K562 (cell line): ENCODE data around the gene UBE2D2. TPM values are rescaled to one million over a fixed set of nuclear protein-coding genes. Genes with fewer than 3 reads are reported as not detected.

Experiments
- HIVEP1 ChIP-seq: fragments of 250-450 bp; sonication (Bioruptor Pico); IDR thresholded peaks from 2 replicates; pipeline ENCODE4 v1.4.0; 2020; ENCODE audit warnings: mild to moderate bottlenecking
- KLF13 ChIP-seq: fragments of 450-650 bp; IDR thresholded peaks from 2 replicates; pipeline ENCODE4 v1.6.1; 2016; ENCODE audit warnings: missing genetic modification characterization, low read depth, mild to moderate bottlenecking, missing compliant biosample characterization, moderate library complexity, borderline replicate concordance
- MAX ChIP-seq: sonication (generic); formaldehyde crosslinking; IDR thresholded peaks from 2 replicates; pipeline ENCODE4 v1.9.0; 2022; ENCODE audit warnings: mild to moderate bottlenecking, missing genetic modification reagents
- PCBP1 ChIP-seq: fragments of 200-400 bp; formaldehyde crosslinking; IDR thresholded peaks from 2 replicates; pipeline ENCODE4 v1.6.1; 2018; ENCODE audit warnings: mild to moderate bottlenecking, low read depth, low read length; ENCODE audit not compliant: poor library complexity, severe bottlenecking
- SIN3B ChIP-seq: fragments of 450-650 bp; IDR thresholded peaks from 2 replicates; pipeline ENCODE4 v1.6.1; 2017; ENCODE audit warnings: low read depth, mild to moderate bottlenecking, moderate library complexity
- THAP12 ChIP-seq: fragments of 250-450 bp; sonication (Bioruptor Pico); IDR thresholded peaks from 2 replicates; pipeline ENCODE4 v1.9.0; 2021; ENCODE audit warnings: mild to moderate bottlenecking, inconsistent platforms
- ZNF263 ChIP-seq: sonication (generic); formaldehyde crosslinking; IDR thresholded peaks from 2 replicates; pipeline ENCODE4 v1.8.0; 2022; ENCODE audit warnings: mild to moderate bottlenecking, missing genetic modification reagents, borderline replicate concordance
- ZNF445 ChIP-seq: fragments of 250-450 bp; sonication (Bioruptor Pico); IDR thresholded peaks from 2 replicates; pipeline ENCODE4 v1.4.0; 2020; ENCODE audit warnings: low read depth, mild to moderate bottlenecking, moderate library complexity
- ZNF518B ChIP-seq: fragments of 250-450 bp; sonication (Bioruptor Pico); IDR thresholded peaks from 2 replicates; pipeline ENCODE4 v1.5.0; 2021; ENCODE audit warnings: mild to moderate bottlenecking, moderate library complexity
- ZNF740 ChIP-seq, 3 experiments: fragments of 200-800 bp in 1 of 3; sonication (Bioruptor generic) in 1 of 3; sonication (generic) in 1 of 3; formaldehyde crosslinking in 1 of 3; IDR thresholded peaks; 2 replicates each; pipeline versions ENCODE4 v1.6.1 to v1.8.0; 2016 to 2022; ENCODE audit warnings: mild to moderate bottlenecking in 2 of 3, missing compliant biosample characterization in 2 of 3, missing genetic modification characterization in 2 of 3, missing genetic modification reagents in 1 of 3
- polyA plus RNA-seq, 8 experiments: library from polyadenylated mRNA; depleted of rRNA in 4 of 8; stranded (reverse) in 5 of 8; unstranded in 3 of 8; fragments of >200 nt; fragmentation: Nextera tagmentation in 2 of 8; fragmentation: Illumina TruSeq in 1 of 8; extraction: Ambion mirVana in 2 of 8; extraction: Trizol in 1 of 8; gene quantifications; 2 replicates each; pipeline versions ENCODE4 v1.2.1 to v1.2.3, GENCODE V29; 2011 to 2014; ENCODE audit warnings: inconsistent platforms in 1 of 8, missing spikeins in 1 of 8
- total RNA-seq, 7 experiments: library from RNA; depleted of rRNA in 6 of 7; stranded (reverse); fragments of >200 nt in 6 of 7; fragmentation: Illumina TruSeq in 2 of 7; extraction: Trizol in 2 of 7; gene quantifications; 2 replicates each; pipeline versions ENCODE4 v1.2.1 to v1.2.3, GENCODE V29; 2011 to 2021; ENCODE audit warnings: low replicate concordance in 1 of 7

The UBE2D2 gene
- total and polyA plus RNA-seq, 9 of the 15 experiments (the other 6 are each of a cell fraction or from before 2014, with no cell fraction given): 53.6 to 198 (median 122) TPM

GRCh38 chr5:139671096-139671841 lies 110.1 kb downstream of the UBE2D2 start (continued):
- TF ChIP-seq THAP12 (no peak), ZNF740 (CRISPR knock-in tag; IDR thresholded peaks at IDR 0.05) (0 out of 2 replicates have a peak, but pooled peaks have one; percentile 46), ZNF740 (tag; IDR thresholded peaks at IDR 0.05) (no peak), ZNF445 (CRISPR knock-in tag) (0 out of 2 replicates have a peak, but pooled peaks have one; percentile 21), MAX (CRISPR knock-in tag) (peak; percentile 24; the same call in 1 of the 2 replicates), PCBP1 (no peak), KLF13 (tag) (no peak), SIN3B (no peak), HIVEP1 (CRISPR knock-in tag) (no peak), ZNF518B (no peak), ZNF263 (CRISPR knock-in tag) (0 out of 2 replicates have a peak, but pooled peaks have one; percentile 2)
